ENCODE measurements around the gene TINAGL1. TPM values are rescaled to one million over a fixed set of nuclear protein-coding genes. Genes with fewer than 3 reads are reported as not detected.

The TINAGL1 gene
- total RNA-seq, 1 donor from 2014 or later, result 5.7 TPM

- Histone ChIP-seq H3K79me2 (ENCODE audit: insufficient read depth, low read length) (no peaks in the 10 kb centered on the region), H2AFZ (ENCODE audit: low read depth, low read length) (no peak overlapping the region), H3K9ac (ENCODE audit: low read length) (no peak overlapping the region), H3K4me1 (ENCODE audit: insufficient read depth, low read length) (peaks cover 12% of the 10 kb centered on the region), H3K27ac (ENCODE audit: low read depth, low read length) (no peak overlapping the region), H3K4me2 (ENCODE audit: low read length) (no peak overlapping the region), H3K4me3 (ENCODE audit: insufficient read depth, low read depth, low read length) (no peak overlapping the region), H3K9me3 (ENCODE audit: insufficient read depth, low read depth, low read length) (no peaks in the 10 kb centered on the region), H3K36me3 (ENCODE audit: insufficient read depth, low read length) (no peaks in the 10 kb centered on the region), H3K27me3 (ENCODE audit: insufficient read depth, low read length) (peaks cover 7% of the 10 kb centered on the region), H4K20me1 (ENCODE audit: insufficient read depth, low read length) (peaks cover 8% of the 10 kb centered on the region)
- Mint-ChIP-seq H3K27me3 (ENCODE audit: low read depth, unreplicated experiment) (peaks cover 25% of the 10 kb centered on the region), H3K9me3 (ENCODE audit: unreplicated experiment) (no peaks in the 10 kb centered on the region), H3K4me1 (ENCODE audit: low read depth, unreplicated experiment) (peaks cover 8% of the 10 kb centered on the region), H3K36me3 (ENCODE audit: low read depth, unreplicated experiment) (peaks cover 7% of the 10 kb centered on the region), H3K4me3 (ENCODE audit: unreplicated experiment) (no peak overlapping the region), H3K27ac (ENCODE audit: unreplicated experiment) (no peak overlapping the region)
- TF ChIP-seq EZH2 (IDR thresholded peaks at IDR 0.05; ENCODE audit: insufficient read depth, low read length), result no peak
- no peak for TF ChIP-seq CTCF (IDR thresholded peaks at IDR 0.05; ENCODE audit: insufficient read depth, low read depth, low read length)
- DNase-seq (ENCODE audit: low read depth) (no peak), FAIRE-seq (no peak)
Measured at GRCh38 chr1:31620631-31621497, 44.5 kb downstream of the TINAGL1 start.

GRCh38 chr1:31621498-31621820, 45.1 kb downstream of the TINAGL1 start:
- Mint-ChIP-seq H3K36me3 (ENCODE audit: low read depth, unreplicated experiment) (peaks cover 7% of the 10 kb centered on the region), H3K9me3 (ENCODE audit: unreplicated experiment) (no peaks in the 10 kb centered on the region), H3K27ac (ENCODE audit: unreplicated experiment) (no peak overlapping the region), H3K4me1 (ENCODE audit: low read depth, unreplicated experiment) (peaks cover 12% of the 10 kb centered on the region), H3K4me3 (ENCODE audit: unreplicated experiment) (no peak overlapping the region), H3K27me3 (ENCODE audit: low read depth, unreplicated experiment) (peaks cover 22% of the 10 kb centered on the region)
- no peak overlapping the region for H2AFZ ChIP-seq (ENCODE audit: low read depth, low read length)
- no peak overlapping the region for H3K4me2 ChIP-seq (ENCODE audit: low read length)
- H3K27me3 ChIP-seq (ENCODE audit: insufficient read depth, low read length), result peaks cover 7% of the 10 kb centered on the region
- no peaks in the 10 kb centered on the region for H3K36me3 ChIP-seq (ENCODE audit: insufficient read depth, low read length)
- no peaks in the 10 kb centered on the region for H3K79me2 ChIP-seq (ENCODE audit: insufficient read depth, low read length)
- no peak overlapping the region for H3K9ac ChIP-seq (ENCODE audit: low read length)
- no peak for TF ChIP-seq CTCF (IDR thresholded peaks at IDR 0.05; ENCODE audit: insufficient read depth, low read depth, low read length)
- TF ChIP-seq EZH2 (IDR thresholded peaks at IDR 0.05; ENCODE audit: insufficient read depth, low read length), result no peak
- H4K20me1 ChIP-seq (ENCODE audit: insufficient read depth, low read length), result peaks cover 13% of the 10 kb centered on the region
- DNase-seq (ENCODE audit: low read depth) (no peak), FAIRE-seq (no peak)
- H3K4me3 ChIP-seq (ENCODE audit: insufficient read depth, low read depth, low read length), result no peak overlapping the region
- H3K4me1 ChIP-seq (ENCODE audit: insufficient read depth, low read length), result peaks cover 18% of the 10 kb centered on the region
- H3K9me3 ChIP-seq (ENCODE audit: insufficient read depth, low read depth, low read length), result no peaks in the 10 kb centered on the region
- H3K27ac ChIP-seq (ENCODE audit: low read depth, low read length), result no peak overlapping the region

Data from astrocyte (in vitro differentiated cells and primary cell).